Neuron (in vitro differentiated cells): ENCODE results near the gene ISOC2.
"Not testable (repeated sequence)": the region's sequence is repeated elsewhere in the genome, so short reads cannot be mapped to it uniquely, and the experiment has no call there.

Experiments used
- H2AFZ ChIP-seq: one replicate; pipeline ENCODE4 v1.6.1; 2013; ENCODE audit warnings: low read depth, mild to moderate bottlenecking, inconsistent platforms, low read length, moderate library complexity
- H3K27me3 ChIP-seq: one replicate; pipeline ENCODE4 v1.6.1; 2013; ENCODE audit warnings: low read length; ENCODE audit not compliant: insufficient read depth
- H3K36me3 ChIP-seq: one replicate; pipeline ENCODE4 v1.6.1; 2013; ENCODE audit warnings: low read length; ENCODE audit not compliant: insufficient read depth
- H3K4me1 ChIP-seq: one replicate; pipeline ENCODE4 v1.6.1; 2013; ENCODE audit warnings: low read length; ENCODE audit not compliant: insufficient read depth
- H3K4me3 ChIP-seq: 2 replicates; pipeline ENCODE4 v1.5.1; 2013; ENCODE audit warnings: mild to moderate bottlenecking, low read length, moderate library complexity
- H3K9me3 ChIP-seq: one replicate; pipeline ENCODE4 v1.6.1; 2013; ENCODE audit warnings: low read length

Gene ISOC2

DNA sequence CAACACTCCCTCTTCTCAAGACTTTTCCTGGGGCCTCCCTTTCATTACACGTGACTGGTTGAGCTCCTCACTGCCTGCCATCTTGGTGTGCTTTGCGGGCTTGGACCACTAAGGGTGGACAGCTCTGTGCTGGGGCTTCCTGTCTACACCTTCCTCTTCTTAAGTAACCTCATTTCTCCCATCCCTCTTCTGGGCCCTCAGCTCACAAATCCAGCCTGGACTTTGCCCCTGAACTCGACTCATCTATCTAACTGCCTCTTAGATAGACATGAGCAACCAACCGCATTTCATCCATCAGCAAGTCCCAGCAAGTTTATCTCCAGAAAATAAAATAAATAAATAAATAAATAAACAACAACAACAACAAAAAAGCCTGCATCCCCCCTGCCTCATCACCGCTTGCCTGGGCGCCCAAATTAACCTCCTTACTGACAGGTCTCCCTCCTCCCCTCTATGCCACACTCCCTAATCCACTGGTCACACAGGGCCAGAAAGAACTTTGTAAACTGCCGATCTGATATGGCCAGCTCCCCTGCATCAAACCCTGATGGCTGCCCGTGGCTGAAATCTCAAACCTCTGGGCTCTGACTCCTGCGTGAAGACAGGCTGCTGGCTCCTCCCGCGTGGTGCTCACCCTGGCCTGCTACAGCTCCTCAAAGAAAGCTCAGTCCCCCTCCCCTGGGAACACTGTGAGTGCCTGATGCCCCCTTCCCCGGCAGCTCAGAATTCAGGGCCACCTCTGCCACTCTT, 7.8 kb downstream of the ISOC2 start:
- Histone ChIP-seq H3K4me1 (peaks cover 25% of the 10 kb centered on the region), H3K27me3 (no peaks in the 10 kb centered on the region), H3K36me3 (peaks cover 2% of the 10 kb centered on the region), H3K9me3 (no peaks in the 10 kb centered on the region), H2AFZ (no peak overlapping the region), H3K4me3 (no peak overlapping the region)

GRCh38 chr19:55452749-55453346, 8.6 kb downstream of the ISOC2 start:
- no peak overlapping the region for H2AFZ ChIP-seq
- no peaks in the 10 kb centered on the region for H3K27me3 ChIP-seq
- no peak overlapping the region for H3K4me3 ChIP-seq
- H3K9me3 ChIP-seq = no peaks in the 10 kb centered on the region
- H3K4me1 ChIP-seq = peaks cover 21% of the 10 kb centered on the region
- peaks cover 2% of the 10 kb centered on the region for H3K36me3 ChIP-seq

DNA sequence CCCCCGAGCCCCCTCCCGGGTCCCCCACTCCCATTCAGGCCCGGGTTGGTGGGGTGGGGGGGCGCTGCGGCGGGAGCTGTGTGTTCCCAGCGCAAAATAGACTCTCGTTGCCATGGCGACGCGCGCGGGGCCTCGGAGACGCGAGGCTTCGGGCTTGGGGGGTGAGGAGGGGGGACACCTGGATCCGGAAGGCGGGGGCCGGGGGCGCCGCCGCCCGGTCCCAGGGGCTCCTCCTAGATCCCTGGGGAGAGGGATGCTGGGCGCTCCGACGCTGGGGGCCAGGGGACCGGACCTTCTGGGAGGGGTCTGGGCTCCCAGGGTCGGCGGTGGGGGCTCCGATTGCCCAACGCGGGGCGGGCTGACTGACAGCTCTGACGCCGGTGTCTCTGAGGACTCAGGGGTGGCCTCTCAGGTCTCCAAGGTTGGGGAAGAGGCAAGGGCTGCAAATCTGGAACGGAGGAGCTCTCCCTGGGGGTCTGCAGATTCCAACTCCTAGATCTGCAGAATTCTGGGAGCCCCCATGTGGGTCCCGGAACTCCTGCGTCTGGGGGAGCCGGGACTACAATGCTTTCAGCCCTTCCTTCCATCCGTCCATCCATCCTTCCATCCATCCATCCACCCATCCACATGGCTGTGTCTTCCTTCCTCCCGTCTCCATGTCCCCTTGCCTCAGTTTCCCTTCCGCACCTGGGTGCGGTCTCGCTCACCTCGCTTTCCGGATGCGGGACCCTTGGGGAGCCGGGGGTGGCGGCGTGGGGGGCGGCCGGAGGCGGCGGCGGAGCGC, 9.3 kb downstream of the ISOC2 start:
- H3K9me3 ChIP-seq = no peaks in the 10 kb centered on the region
- no peaks in the 10 kb centered on the region for H3K27me3 ChIP-seq
- H3K4me3 ChIP-seq = peak overlapping the region; percentile 53
- peaks cover 2% of the 10 kb centered on the region for H3K36me3 ChIP-seq
- H3K4me1 ChIP-seq = peaks cover 21% of the 10 kb centered on the region
- peak overlapping the region; percentile 64 for H2AFZ ChIP-seq

DNA sequence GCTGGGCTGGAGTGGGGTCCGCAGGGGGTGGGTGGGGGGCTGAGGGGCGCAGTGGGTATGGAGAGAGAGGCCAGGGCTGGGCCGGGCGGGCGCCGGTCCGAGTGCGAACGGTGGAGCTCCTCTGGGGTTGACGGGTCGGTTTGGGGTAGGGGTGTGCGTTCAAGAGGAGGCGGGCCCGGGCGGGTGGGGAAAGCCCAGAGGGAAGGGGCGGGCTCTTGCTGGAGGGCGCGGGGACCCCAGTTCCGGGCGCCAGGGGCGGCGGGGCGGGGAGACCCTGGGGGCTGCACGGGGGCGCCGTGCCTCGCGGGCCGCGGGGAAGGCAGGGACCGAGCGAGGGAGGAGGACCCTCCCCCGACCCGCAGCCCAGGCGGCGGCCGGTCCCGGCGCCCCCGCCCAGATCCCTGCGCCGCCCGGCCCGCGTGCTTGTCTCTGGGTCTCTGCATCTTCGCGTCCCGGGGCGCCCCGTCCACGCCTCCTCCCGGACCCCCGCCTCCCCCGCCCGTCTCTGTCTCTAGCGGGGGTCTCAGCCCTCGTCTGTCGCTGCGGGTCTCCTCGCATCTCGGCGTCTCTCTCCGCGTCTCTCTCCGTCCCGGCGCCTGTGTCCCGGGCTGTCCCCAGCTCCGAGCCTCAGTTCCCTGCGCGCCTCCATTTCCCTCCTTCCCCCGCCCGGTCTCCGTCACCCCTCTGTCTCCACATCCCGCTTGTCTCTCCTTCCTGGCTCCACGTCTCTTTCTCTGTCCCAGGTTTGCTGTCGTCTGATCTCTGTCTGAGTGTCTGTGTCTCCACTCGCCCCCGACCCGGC, 10.1 kb downstream of the ISOC2 start:
- peaks cover 2% of the 10 kb centered on the region for H3K36me3 ChIP-seq
- peak overlapping the region; percentile 64 for H2AFZ ChIP-seq
- peaks cover 21% of the 10 kb centered on the region for H3K4me1 ChIP-seq
- H3K4me3 ChIP-seq = peak overlapping the region; percentile 53
- H3K9me3 ChIP-seq = no peaks in the 10 kb centered on the region
- H3K27me3 ChIP-seq = no peaks in the 10 kb centered on the region

DNA sequence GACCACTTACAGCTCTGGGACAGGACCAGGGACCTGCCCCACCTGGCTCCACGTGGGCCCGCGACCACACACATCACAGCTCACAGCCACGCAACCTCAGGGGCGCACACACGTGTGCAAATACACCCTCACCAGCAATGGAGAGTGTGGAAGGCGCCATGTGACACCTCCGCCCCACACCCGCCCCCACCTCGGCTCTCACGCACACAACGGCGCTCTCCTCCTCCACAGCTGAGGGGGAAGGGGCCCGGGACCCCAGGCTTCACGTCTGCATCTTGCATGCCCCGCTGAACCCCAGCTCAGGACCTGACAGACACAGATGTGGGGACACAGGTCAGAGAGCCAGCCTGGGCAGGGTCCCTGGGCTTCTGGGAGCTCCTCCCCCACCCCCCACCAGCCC, 12.0 kb downstream of the ISOC2 start:
- Histone ChIP-seq H3K4me3 (no peak overlapping the region), H3K27me3 (peaks cover 11% of the 10 kb centered on the region), H3K9me3 (no peaks in the 10 kb centered on the region)

GRCh38 chr19:55448175-55448490, 13.3 kb downstream of the ISOC2 start:
- not testable (repeated sequence) for H3K36me3 ChIP-seq, H3K4me3 ChIP-seq, H2AFZ ChIP-seq, H3K9me3 ChIP-seq
- H3K4me1 ChIP-seq = peaks cover 27% of the 10 kb centered on the region
- H3K27me3 ChIP-seq = peaks cover 22% of the 10 kb centered on the region

More for the DNA sequence above, 12.0 kb downstream of the ISOC2 start:
- H3K36me3 ChIP-seq = no peaks in the 10 kb centered on the region
- peaks cover 21% of the 10 kb centered on the region for H3K4me1 ChIP-seq
- no peak overlapping the region for H2AFZ ChIP-seq

DNA sequence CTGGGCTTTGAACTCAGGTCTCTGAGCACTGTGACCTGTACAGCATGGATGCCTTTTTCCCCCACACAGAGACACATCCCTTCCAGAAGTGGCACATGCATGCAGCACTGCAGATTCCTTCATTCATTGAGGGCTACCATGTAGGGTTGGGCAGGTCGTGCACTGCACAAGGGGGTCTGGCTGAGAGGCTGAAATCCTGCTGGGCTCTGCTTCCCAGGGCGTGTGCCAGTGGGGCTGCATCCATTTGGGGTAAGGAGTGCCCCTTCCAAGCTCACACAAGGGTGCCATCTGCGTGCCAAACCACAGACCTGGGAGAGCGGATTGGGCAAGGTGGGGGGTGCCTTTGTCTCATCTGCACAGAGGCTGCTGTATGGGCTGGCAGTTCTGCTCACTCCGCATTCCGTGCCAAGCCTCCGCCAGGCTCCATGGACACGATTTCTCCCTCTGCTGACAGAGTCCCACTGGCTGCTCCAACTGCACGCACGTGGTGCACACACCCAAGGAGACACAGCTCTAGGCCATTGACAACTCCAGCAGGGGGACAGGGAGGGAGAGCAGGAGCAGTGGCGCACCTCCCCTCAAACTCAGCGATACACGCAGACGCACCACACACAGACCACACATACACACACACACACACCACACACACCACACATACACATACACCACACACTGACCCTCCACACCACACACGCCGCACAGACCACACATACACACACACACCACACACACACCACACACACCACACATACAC, 13.8 kb downstream of the ISOC2 start:
- H3K4me1 ChIP-seq = peaks cover 30% of the 10 kb centered on the region
- H3K9me3 ChIP-seq = no peaks in the 10 kb centered on the region
- H3K4me3 ChIP-seq = no peak overlapping the region
- H2AFZ ChIP-seq = no peak overlapping the region
- H3K27me3 ChIP-seq = peaks cover 26% of the 10 kb centered on the region
- H3K36me3 ChIP-seq = no peaks in the 10 kb centered on the region

DNA sequence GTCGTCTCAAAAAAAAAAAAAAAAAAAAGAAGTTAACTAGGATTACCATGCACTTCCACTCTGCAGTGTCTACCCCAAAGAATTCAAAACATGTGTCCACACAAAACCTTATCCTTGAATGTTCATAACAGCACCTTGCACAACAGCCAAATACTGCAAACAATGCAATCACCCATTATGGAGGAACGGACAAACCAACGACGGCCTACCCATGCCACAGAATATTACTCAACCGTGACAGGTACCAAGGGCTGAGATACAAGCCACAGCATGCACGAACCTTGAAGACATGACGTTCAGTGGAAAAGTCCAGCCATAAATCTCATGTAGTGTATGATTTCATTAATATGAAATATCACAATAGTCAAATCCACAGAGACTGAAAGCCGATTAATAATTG, 15.4 kb downstream of the ISOC2 start:
- Histone ChIP-seq H3K4me1 (peaks cover 30% of the 10 kb centered on the region), H3K9me3 (no peaks in the 10 kb centered on the region), H3K4me3 (no peak overlapping the region)

DNA sequence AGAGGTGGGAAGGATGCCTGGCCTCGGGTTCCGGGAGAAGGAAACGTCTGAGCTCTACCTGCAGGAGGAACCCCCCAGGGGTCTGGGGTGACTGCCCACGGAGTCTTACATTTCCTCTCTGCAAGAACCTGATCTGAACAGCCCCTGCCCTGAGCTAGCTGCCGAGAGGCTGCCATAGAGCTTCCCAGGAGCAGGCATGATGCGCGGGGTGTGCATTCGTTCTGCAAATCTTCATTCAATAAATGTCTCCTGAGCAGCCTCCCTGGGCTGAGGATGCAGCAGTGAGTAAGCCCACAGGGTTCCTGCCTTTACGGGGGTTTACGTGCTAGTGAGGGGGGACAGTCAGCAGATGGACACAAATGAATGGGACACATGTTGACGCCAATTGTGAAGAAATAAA, 16.8 kb downstream of the ISOC2 start:
- Histone ChIP-seq H3K4me3 (no peak overlapping the region), H3K27me3 (peaks cover 50% of the 10 kb centered on the region), H3K4me1 (peaks cover 27% of the 10 kb centered on the region), H3K36me3 (no peaks in the 10 kb centered on the region), H3K9me3 (no peaks in the 10 kb centered on the region), H2AFZ (no peak overlapping the region)

More for the DNA sequence above, 15.4 kb downstream of the ISOC2 start:
- Histone ChIP-seq H2AFZ (no peak overlapping the region), H3K27me3 (peaks cover 37% of the 10 kb centered on the region), H3K36me3 (no peaks in the 10 kb centered on the region)

DNA sequence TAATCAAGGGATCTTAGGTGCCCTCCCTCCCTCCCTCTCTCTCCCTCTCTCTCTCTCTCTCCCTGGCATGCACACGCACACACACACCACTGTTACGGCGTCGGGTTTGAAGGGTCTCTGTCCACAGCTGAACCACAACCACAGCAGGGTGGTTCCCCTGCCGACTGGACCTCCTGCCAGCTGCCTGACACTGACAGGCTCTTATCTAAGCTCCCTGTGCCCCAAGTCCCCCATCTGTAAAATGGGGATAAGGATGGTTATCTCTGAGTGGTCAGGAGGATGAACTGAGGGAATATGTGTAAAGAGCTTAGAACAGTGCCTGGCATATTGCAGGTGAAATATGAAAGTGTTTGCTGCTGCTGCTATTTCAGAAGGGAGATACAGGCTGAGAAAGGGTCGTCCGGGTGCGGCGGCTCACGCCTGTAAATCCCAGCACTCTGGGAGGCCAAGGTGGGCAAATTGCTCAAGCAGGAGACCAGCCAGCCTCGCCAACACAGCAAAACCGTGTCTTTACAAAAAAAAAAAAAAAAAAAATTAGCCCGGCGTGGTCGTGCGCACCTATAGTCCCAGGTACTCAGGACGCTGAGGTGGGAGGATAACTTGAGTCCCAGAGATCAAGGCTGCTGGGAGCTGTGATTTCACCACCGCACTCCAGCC, 17.5 kb downstream of the ISOC2 start:
- no peaks in the 10 kb centered on the region for H3K36me3 ChIP-seq
- H3K27me3 ChIP-seq = peaks cover 56% of the 10 kb centered on the region
- no peak overlapping the region for H3K4me3 ChIP-seq
- H3K4me1 ChIP-seq = peaks cover 22% of the 10 kb centered on the region
- no peak overlapping the region for H2AFZ ChIP-seq
- H3K9me3 ChIP-seq = no peaks in the 10 kb centered on the region

DNA sequence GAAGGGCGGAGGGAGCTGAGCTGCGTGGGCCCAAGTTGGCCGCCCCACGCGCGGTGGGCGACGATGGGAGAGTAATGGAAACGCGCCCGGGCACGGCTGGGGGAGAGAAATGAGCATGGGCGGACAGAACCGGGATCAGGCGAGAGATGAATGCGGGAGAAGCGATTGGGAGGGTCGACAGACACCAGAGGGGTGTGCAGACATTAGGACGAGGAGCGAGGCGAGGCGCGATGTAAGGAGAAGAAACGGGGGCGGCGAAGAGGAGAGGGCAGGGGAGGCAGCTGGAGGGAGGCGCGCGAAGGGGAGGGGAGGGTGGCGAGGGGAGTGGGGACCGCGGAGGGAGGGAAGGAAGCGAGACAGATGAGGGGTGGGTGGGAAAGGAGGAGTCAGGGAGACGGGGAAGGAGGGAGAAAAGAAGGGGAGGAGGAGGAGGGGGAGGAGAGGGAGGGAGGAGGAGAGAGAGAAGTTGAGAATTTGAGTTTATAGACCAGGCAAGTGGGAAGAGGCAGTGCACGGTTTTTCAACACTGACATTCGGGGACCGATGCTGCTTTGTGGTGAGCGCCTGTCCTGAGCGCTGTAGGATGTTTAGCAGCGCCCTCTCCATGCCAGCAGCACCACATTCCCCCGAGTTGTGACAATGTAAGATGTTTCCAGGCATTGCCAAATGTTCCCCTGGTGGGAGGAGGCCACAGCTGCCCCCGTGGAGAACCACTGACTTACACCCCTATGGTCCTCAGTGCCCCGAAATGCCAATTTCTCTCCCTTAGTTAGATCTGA, 18.2 kb downstream of the ISOC2 start, which contains the start of gene SHISA7:
TSS of gene SHISA7 (minus strand) at position 256 of the 779 bp plus-strand sequence. CDS start 437 bp downstream, outside the sequence.
- Histone ChIP-seq H3K36me3 (no peaks in the 10 kb centered on the region), H3K4me1 (peaks cover 22% of the 10 kb centered on the region), H2AFZ (no peak within 1 kb of the TSS), H3K9me3 (no peaks in the 10 kb centered on the region), H3K27me3 (peaks cover 57% of the 10 kb centered on the region), H3K4me3 (no peak within 1 kb of the TSS)
